ENCODE measurements around the gene PELI3. TPM values are rescaled to one million over a fixed set of nuclear protein-coding genes. Genes with fewer than 3 reads are reported as not detected.

Gene PELI3
- total RNA-seq, 1 donor from 2014 or later = 21.6 TPM

DNA sequence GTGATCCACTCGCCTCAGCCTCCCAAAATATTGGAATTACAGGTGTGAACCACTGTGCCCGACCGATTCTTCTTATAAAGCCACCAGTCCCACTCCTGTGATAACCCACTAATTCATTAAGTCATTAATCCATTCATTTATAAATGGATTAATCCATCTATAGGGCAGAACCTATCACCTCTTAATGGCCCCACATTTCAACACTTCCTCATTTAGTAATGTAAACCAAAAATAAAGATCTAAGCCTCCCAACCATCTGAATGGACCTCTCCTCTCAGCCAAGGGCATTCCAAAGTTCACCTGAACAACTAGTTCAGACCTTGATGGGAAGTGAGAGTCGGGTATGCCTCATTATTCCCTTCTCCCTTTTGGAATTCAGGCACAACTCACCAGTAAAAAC lies 18.2 kb upstream of the PELI3 start:
- H3K36me3 ChIP-seq = no peaks in the 10 kb centered on the region
- H3K27ac ChIP-seq = no peak overlapping the region
- no peak for DNase-seq (ENCODE audit: extremely low spot score in 2 of 2)
- H3K4me1 ChIP-seq = no peaks in the 10 kb centered on the region
- H3K9me3 ChIP-seq = no peaks in the 10 kb centered on the region
- no peaks in the 10 kb centered on the region for H3K27me3 ChIP-seq
- H3K4me3 ChIP-seq = no peak overlapping the region
- intact Hi-C loops (cut with DNase I) = no loop called here
- no peak for TF ChIP-seq CTCF (IDR thresholded peaks at IDR 0.05)
- no peak for TF ChIP-seq POLR2A (IDR thresholded peaks at IDR 0.05)
- TF ChIP-seq POLR2AphosphoS5 (IDR thresholded peaks at IDR 0.05; ENCODE audit: insufficient read depth in 1 of 2, low read depth in 1 of 2) = no peak

DNA sequence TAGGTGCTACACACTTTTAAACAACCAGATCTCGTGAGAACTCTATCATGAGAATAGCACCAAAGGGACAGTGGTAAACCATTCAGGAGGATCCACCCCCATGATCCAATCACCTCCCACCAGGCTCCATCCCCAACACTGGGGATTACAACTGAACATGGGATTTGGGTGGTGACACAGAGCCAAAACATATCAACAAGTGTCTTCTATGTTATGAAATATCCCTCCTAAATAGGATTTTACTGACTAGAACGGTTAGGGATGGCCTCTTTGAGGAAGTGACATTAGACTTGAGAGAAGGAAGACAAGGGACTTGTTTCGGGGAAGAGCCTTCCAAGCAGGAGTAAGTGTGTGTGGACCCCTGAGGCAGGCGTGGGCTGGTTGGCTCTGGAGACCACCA lies 16.1 kb upstream of the PELI3 start:
- Histone ChIP-seq H3K9me3 (no peaks in the 10 kb centered on the region), H3K27me3 (no peaks in the 10 kb centered on the region), H3K4me3 (no peak overlapping the region), H3K36me3 (no peaks in the 10 kb centered on the region), H3K4me1 (no peaks in the 10 kb centered on the region), H3K27ac (no peak overlapping the region)
- TF ChIP-seq POLR2A (IDR thresholded peaks at IDR 0.05) (no peak), POLR2AphosphoS5 (IDR thresholded peaks at IDR 0.05; ENCODE audit: insufficient read depth in 1 of 2, low read depth in 1 of 2) (no peak), CTCF (IDR thresholded peaks at IDR 0.05) (no peak)
- no peak for DNase-seq (ENCODE audit: extremely low spot score in 2 of 2)
- intact Hi-C loops (cut with DNase I) = loop anchor here (10.0 kb wide), 1 partner anchor 84 kb away; no protein-coding TSS in a partner anchor

DNA sequence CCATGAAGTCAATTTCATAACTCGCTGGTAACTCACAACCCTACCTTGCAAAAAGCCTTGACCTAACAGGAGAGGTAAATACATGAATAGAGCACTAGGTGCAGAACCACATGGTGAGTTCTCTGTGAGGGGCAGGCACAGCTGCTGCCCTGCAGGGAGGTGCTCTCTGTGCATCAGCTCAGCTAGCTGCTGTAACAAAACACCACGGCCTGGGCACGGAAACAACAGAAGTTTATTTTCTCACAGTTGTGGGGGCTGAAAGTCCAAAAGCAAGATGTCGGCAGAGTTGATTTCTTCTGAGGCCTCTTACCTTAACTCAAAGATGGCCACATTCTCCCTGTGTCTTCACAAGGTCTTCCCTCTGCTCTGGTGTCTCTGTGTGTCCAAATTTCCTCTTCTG lies 15.0 kb upstream of the PELI3 start:
- intact Hi-C loops (cut with DNase I) = loop anchor here (10.0 kb wide), 1 partner anchor 83 kb away; no protein-coding TSS in a partner anchor
- H3K27me3 ChIP-seq = no peaks in the 10 kb centered on the region
- no peaks in the 10 kb centered on the region for H3K36me3 ChIP-seq
- DNase-seq (ENCODE audit: extremely low spot score in 2 of 2) = no peak
- TF ChIP-seq POLR2AphosphoS5 (IDR thresholded peaks at IDR 0.05; ENCODE audit: insufficient read depth in 1 of 2, low read depth in 1 of 2) (no peak), POLR2A (IDR thresholded peaks at IDR 0.05) (no peak), CTCF (IDR thresholded peaks at IDR 0.05) (no peak)
- H3K27ac ChIP-seq = no peak overlapping the region
- H3K9me3 ChIP-seq = no peaks in the 10 kb centered on the region
- H3K4me1 ChIP-seq = no peaks in the 10 kb centered on the region
- H3K4me3 ChIP-seq = no peak overlapping the region

GRCh38 chr11:66454247-66454646 lies 12.5 kb upstream of the PELI3 start:
- Histone ChIP-seq H3K9me3 (no peaks in the 10 kb centered on the region), H3K36me3 (no peaks in the 10 kb centered on the region), H3K4me3 (no peak overlapping the region), H3K4me1 (no peaks in the 10 kb centered on the region), H3K27me3 (no peaks in the 10 kb centered on the region), H3K27ac (no peak overlapping the region)
- TF ChIP-seq CTCF (IDR thresholded peaks at IDR 0.05) = no peak
- TF ChIP-seq POLR2A (IDR thresholded peaks at IDR 0.05) = no peak
- TF ChIP-seq POLR2AphosphoS5 (IDR thresholded peaks at IDR 0.05; ENCODE audit: insufficient read depth in 1 of 2, low read depth in 1 of 2) = no peak
- intact Hi-C loops (cut with DNase I) = loop anchor here (10.0 kb wide), 1 partner anchor 81 kb away; no protein-coding TSS in a partner anchor
- no peak for DNase-seq (ENCODE audit: extremely low spot score in 2 of 2)

DNA sequence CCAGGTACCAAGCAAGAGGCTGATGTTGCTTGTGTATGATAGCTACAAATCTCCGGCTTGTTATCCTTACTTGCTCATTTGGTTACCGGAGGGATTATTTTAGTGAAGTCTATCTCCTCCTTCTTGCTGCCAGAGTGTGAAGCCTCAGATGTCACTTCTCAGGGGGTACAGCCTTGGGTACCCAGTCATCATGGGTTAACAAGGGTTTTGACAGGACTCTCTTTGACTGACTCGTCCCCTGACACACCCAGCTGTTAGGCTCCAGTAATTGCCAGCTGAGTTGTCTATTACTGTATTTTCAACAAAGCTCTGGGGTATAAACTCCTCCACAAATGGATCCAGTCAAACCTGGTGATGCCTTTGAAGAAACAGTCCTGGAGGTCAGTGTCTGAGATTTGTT lies 11.9 kb upstream of the PELI3 start:
- Histone ChIP-seq H3K4me1 (no peaks in the 10 kb centered on the region), H3K9me3 (no peaks in the 10 kb centered on the region), H3K27ac (no peak overlapping the region), H3K36me3 (no peaks in the 10 kb centered on the region), H3K27me3 (no peaks in the 10 kb centered on the region), H3K4me3 (no peak overlapping the region)
- TF ChIP-seq POLR2A (IDR thresholded peaks at IDR 0.05) = no peak
- no peak for TF ChIP-seq POLR2AphosphoS5 (IDR thresholded peaks at IDR 0.05; ENCODE audit: insufficient read depth in 1 of 2, low read depth in 1 of 2)
- no peak for TF ChIP-seq CTCF (IDR thresholded peaks at IDR 0.05)
- DNase-seq (ENCODE audit: extremely low spot score in 2 of 2) = no peak
- intact Hi-C loops (cut with DNase I) = loop anchor here (10.0 kb wide), 1 partner anchor 80 kb away; no protein-coding TSS in a partner anchor

Data from vagina (tissue), 2 donors.